ENCODE data around the gene YTHDC1. TPM values are rescaled to one million over a fixed set of nuclear protein-coding genes. Genes with fewer than 3 reads are reported as not detected.
A peak's percentile ranks its signal among the peaks of the same experiment; 100 is the strongest.

Gene YTHDC1
- total and polyA plus RNA-seq, 5 donors = 36.4 to 64.1 (median 56.7) TPM

DNA sequence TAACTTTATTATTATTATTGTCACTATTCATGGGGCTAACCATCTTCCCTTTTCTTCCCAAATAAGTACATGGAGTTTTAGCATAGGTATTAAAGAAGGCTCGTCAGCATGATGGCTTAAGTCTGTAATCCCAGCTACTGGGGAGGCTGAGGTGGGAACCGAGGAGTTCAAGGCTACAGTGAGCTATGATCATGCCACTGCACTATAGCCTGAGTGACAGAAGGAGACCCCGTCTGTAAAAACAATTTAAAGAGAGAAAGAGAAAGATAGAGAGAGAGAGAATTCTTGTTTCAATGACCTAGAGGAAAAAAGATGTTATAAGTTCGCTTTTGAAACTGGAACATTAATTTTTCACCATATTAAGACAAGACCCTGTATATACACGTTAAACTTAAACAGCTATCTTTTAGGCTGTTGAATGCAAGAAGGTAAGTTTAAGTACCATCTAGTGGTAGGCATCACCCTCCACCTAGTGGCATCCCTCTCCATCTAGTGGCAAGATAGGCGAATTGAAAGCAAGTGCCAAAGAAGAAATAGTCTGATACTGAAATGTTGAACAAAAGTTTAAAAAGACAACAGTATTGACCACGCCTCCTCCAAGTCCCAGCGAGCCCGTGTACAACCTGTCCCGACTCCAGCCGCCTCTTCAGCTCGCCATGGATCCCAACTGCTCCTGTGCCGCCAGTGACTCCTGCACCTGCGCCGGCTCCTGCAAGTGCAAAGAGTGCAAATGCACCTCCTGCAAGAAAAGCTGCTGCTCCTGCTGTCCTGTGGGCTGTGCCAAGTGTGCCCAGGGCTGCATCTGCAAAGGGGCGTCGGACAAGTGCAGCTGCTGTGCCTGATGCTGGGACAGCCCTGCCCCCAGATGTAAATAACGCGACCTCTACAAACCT lies 26.0 kb upstream of the YTHDC1 start:
- no peaks in the 10 kb centered on the region for H3K9me3 ChIP-seq (ENCODE audit: control insufficient read depth, low read length)
- peak; percentile 14 to 57 (median 48) for DNase-seq
- intact Hi-C loops (cut with DNase I) = loop anchor here (2.0 to 5.0 kb wide), 2 partner anchors 103 to 104 kb away; no protein-coding TSS in a partner anchor
- peaks cover 2% of the 10 kb centered on the region for H3K4me1 ChIP-seq (ENCODE audit: control insufficient read depth, insufficient read depth, low read length)
- H3K4me3 ChIP-seq (ENCODE audit: low read length) = no peak overlapping the region
- H3K27ac ChIP-seq (ENCODE audit: low read length) = no peak overlapping the region
- peak; percentile 42 to 61 for ATAC-seq
- H3K27me3 ChIP-seq (ENCODE audit: control insufficient read depth, insufficient read depth) = no peaks in the 10 kb centered on the region
- WGBS = 13% methylated on average over 19 of the region's 19 CpGs

GRCh38 chr4:68373513-68373912 lies 23.6 kb upstream of the YTHDC1 start:
- DNase-seq (peak; percentile 85 to 92 (median 91)), ATAC-seq (peak; percentile 99 to 100)
- H3K4me1 ChIP-seq (ENCODE audit: control insufficient read depth, insufficient read depth, low read length) = peaks cover 2% of the 10 kb centered on the region
- H3K4me3 ChIP-seq (ENCODE audit: low read length) = peak overlapping the region; percentile 26
- no peak overlapping the region for H3K27ac ChIP-seq (ENCODE audit: low read length)
- intact Hi-C loops (cut with DNase I) = no loop called here
- H3K27me3 ChIP-seq (ENCODE audit: control insufficient read depth, insufficient read depth) = no peaks in the 10 kb centered on the region
- 4% methylated on average over 16 of the region's 16 CpGs for WGBS
- H3K9me3 ChIP-seq (ENCODE audit: control insufficient read depth, low read length) = no peaks in the 10 kb centered on the region

GRCh38 chr4:68372588-68372987 lies 22.7 kb upstream of the YTHDC1 start:
- intact Hi-C loops (cut with DNase I) = no loop called here
- Histone ChIP-seq H3K27ac (ENCODE audit: low read length) (no peak overlapping the region), H3K9me3 (ENCODE audit: control insufficient read depth, low read length) (no peaks in the 10 kb centered on the region), H3K4me1 (ENCODE audit: control insufficient read depth, insufficient read depth, low read length) (peaks cover 2% of the 10 kb centered on the region), H3K4me3 (ENCODE audit: low read length) (no peak overlapping the region), H3K27me3 (ENCODE audit: control insufficient read depth, insufficient read depth) (no peaks in the 10 kb centered on the region)
- no peak for DNase-seq
- 61% methylated on average over 1 of the region's 1 CpG for WGBS
- no peak for ATAC-seq

- Histone ChIP-seq H3K9me3 (ENCODE audit: control insufficient read depth, low read length) (no peaks in the 10 kb centered on the region), H3K27ac (ENCODE audit: low read length) (no peak overlapping the region), H3K27me3 (ENCODE audit: control insufficient read depth, insufficient read depth) (no peaks in the 10 kb centered on the region), H3K4me1 (ENCODE audit: control insufficient read depth, insufficient read depth, low read length) (no peaks in the 10 kb centered on the region), H3K4me3 (ENCODE audit: low read length) (no peak overlapping the region)
- 72% methylated on average over 6 of the region's 6 CpGs for WGBS
- intact Hi-C loops (cut with DNase I) = no loop called here
- no peak for ATAC-seq
- no peak for DNase-seq
Measured at GRCh38 chr4:68369142-68369805, 19.4 kb upstream of the YTHDC1 start.

- H3K4me1 ChIP-seq (ENCODE audit: control insufficient read depth, insufficient read depth, low read length) = no peaks in the 10 kb centered on the region
- ATAC-seq = no peak
- WGBS = 57% methylated on average over 5 of the region's 5 CpGs
- no peaks in the 10 kb centered on the region for H3K27me3 ChIP-seq (ENCODE audit: control insufficient read depth, insufficient read depth)
- DNase-seq = no peak
- no peak overlapping the region for H3K4me3 ChIP-seq (ENCODE audit: low read length)
- intact Hi-C loops (cut with DNase I) = no loop called here
- no peak overlapping the region for H3K27ac ChIP-seq (ENCODE audit: low read length)
- H3K9me3 ChIP-seq (ENCODE audit: control insufficient read depth, low read length) = no peaks in the 10 kb centered on the region
Measured at GRCh38 chr4:68368691-68369131, 18.8 kb upstream of the YTHDC1 start.

- 70% methylated on average over 3 of the region's 3 CpGs for WGBS
- Histone ChIP-seq H3K27me3 (ENCODE audit: control insufficient read depth, insufficient read depth) (no peaks in the 10 kb centered on the region), H3K4me3 (ENCODE audit: low read length) (no peak overlapping the region), H3K9me3 (ENCODE audit: control insufficient read depth, low read length) (no peaks in the 10 kb centered on the region), H3K27ac (ENCODE audit: low read length) (no peak overlapping the region), H3K4me1 (ENCODE audit: control insufficient read depth, insufficient read depth, low read length) (no peaks in the 10 kb centered on the region)
- no peak for ATAC-seq
- no peak for DNase-seq
- intact Hi-C loops (cut with DNase I) = no loop called here
Measured at GRCh38 chr4:68367835-68368234, 17.9 kb upstream of the YTHDC1 start.

DNA sequence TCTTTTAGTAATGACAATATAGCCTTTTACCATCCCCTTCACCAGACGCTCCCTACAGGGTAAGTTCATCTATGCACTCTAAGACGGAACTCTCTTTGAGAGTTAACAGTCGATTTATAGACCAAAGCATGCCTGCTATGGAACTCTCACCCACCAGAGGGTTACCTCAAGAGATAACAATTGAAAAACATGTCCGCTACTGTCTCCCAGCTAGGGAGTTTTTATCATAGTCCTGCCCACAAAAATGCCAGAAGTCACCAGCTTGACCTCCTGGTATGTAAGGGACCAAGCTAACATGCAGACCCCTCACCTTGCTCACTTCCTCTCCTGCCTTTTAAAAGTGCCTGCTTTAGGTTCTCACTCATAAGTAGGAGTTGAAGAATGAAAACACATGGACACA lies 16.7 kb upstream of the YTHDC1 start:
- intact Hi-C loops (cut with DNase I) = no loop called here
- no peak for ATAC-seq
- DNase-seq = no peak
- 67% methylated on average over 4 of the region's 4 CpGs for WGBS
- Histone ChIP-seq H3K9me3 (ENCODE audit: control insufficient read depth, low read length) (no peaks in the 10 kb centered on the region), H3K27me3 (ENCODE audit: control insufficient read depth, insufficient read depth) (no peaks in the 10 kb centered on the region), H3K27ac (ENCODE audit: low read length) (no peak overlapping the region), H3K4me3 (ENCODE audit: low read length) (no peak overlapping the region), H3K4me1 (ENCODE audit: control insufficient read depth, insufficient read depth, low read length) (no peaks in the 10 kb centered on the region)

DNA sequence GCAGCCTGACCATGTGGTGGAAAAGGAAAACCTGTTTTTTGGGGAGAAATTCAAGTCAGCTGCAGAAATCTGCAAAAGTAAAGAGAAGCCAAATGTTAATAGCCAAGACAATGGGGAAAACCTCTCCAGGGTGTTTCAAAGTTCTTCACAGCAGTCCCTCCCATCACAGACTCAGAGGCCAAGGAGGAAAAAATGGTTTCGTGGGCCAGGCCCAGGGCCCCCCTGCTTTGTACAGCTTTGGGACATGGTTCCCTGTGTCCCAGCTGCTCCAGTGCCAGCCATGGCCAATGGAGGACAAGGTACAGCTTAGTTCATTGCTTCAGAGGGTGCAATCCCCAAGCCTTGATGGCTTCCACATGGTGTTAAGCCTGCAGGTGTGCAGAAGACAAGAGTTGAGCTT lies 15.2 kb upstream of the YTHDC1 start:
- 86% methylated on average over 1 of the region's 1 CpG for WGBS
- intact Hi-C loops (cut with DNase I) = no loop called here
- ATAC-seq = no peak
- Histone ChIP-seq H3K9me3 (ENCODE audit: control insufficient read depth, low read length) (no peaks in the 10 kb centered on the region), H3K4me1 (ENCODE audit: control insufficient read depth, insufficient read depth, low read length) (no peaks in the 10 kb centered on the region), H3K27ac (ENCODE audit: low read length) (no peak overlapping the region), H3K27me3 (ENCODE audit: control insufficient read depth, insufficient read depth) (no peaks in the 10 kb centered on the region), H3K4me3 (ENCODE audit: low read length) (no peak overlapping the region)
- DNase-seq = no peak

DNA sequence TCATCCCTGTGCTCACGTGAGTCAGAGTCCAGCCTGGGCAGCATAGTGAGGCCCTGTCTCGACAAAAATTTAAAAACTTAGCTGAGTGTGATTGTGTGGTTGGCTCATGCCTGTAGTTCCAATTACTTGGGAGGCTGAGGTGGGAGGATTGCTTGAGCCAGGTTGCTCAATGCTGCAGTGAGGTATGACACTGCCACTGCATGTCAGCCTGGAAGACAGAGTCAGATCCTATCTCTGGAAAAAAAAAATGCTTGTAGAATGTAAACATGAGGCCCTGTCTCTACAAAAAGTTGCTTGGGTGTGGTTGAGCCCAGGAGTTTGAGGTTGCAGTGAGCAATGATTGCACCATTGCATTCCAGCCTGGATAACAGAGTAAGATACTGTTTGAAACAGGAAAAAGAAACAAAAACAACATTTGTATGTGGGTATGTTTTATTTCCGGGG lies 11.3 kb upstream of the YTHDC1 start:
- Histone ChIP-seq H3K9me3 (ENCODE audit: control insufficient read depth, low read length) (no peaks in the 10 kb centered on the region), H3K4me1 (ENCODE audit: control insufficient read depth, insufficient read depth, low read length) (no peaks in the 10 kb centered on the region), H3K4me3 (ENCODE audit: low read length) (no peak overlapping the region), H3K27ac (ENCODE audit: low read length) (no peak overlapping the region), H3K27me3 (ENCODE audit: control insufficient read depth, insufficient read depth) (no peaks in the 10 kb centered on the region)
- WGBS = 76% methylated on average over 3 of the region's 3 CpGs
- intact Hi-C loops (cut with DNase I) = no loop called here
- ATAC-seq (no peak), DNase-seq (no peak)

- intact Hi-C loops (cut with DNase I) = no loop called here
Measured at GRCh38 chr4:68360231-68360968, 10.5 kb upstream of the YTHDC1 start.

DNA sequence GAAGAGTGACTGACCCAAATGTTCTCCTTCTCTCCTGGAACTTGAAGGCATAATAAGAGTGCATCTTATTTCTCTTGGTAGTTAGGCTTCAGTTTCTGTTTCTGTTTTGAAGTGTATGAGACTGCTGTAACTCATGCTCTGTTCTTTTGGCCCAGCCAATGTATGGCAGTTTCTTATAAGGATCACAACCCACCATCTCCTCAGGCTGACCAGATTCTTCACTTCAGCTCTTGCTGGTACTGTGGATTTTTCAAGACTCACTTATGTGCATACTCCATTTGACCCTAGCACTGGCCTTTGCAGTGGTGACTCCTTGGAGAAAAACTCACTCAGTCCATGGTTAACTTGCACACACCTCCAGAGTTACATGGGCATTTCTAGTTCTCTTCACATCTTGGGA lies 9.6 kb upstream of the YTHDC1 start:
- ATAC-seq = no peak
- Histone ChIP-seq H3K27ac (ENCODE audit: low read length) (no peak overlapping the region), H3K27me3 (ENCODE audit: control insufficient read depth, insufficient read depth) (no peaks in the 10 kb centered on the region), H3K9me3 (ENCODE audit: control insufficient read depth, low read length) (no peaks in the 10 kb centered on the region), H3K4me1 (ENCODE audit: control insufficient read depth, insufficient read depth, low read length) (no peaks in the 10 kb centered on the region), H3K4me3 (ENCODE audit: low read length) (no peak overlapping the region)
- intact Hi-C loops (cut with DNase I) = no loop called here
- no peak for DNase-seq

More at GRCh38 chr4:68360231-68360968, 10.5 kb upstream of the YTHDC1 start:
- Histone ChIP-seq H3K4me1 (ENCODE audit: control insufficient read depth, insufficient read depth, low read length) (no peaks in the 10 kb centered on the region), H3K27me3 (ENCODE audit: control insufficient read depth, insufficient read depth) (no peaks in the 10 kb centered on the region), H3K27ac (ENCODE audit: low read length) (no peak overlapping the region), H3K9me3 (ENCODE audit: control insufficient read depth, low read length) (no peaks in the 10 kb centered on the region), H3K4me3 (ENCODE audit: low read length) (no peak overlapping the region)
- no peak for DNase-seq
- ATAC-seq = no peak
- 72% methylated on average over 4 of the region's 4 CpGs for WGBS
